ENCODE measurements around the gene PLCB4. TPM values are rescaled to one million over a fixed set of nuclear protein-coding genes. Genes with fewer than 3 reads are reported as not detected.

The PLCB4 gene
- total RNA-seq, 2 experiments from 2014 or later = 0.06 TPM; not detected in 1

DNA sequence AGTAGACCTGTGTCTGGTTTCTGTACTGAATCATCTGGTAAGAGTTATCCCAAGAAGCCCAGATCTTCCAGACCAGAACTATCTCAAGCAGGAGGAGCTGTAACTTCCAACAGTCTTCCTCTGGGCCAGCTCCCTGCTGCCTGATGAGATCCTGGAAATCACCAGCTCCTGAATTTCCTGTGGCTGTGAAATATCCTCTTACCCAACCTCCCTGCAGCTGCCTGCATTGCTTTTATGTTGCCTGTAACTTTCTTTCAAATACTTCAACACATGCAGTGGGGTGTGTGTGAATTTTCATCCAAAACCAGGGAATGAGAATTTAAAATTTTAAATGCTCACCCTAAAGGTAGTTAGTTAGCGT is 285.0 kb downstream of the PLCB4 start:
- TF ChIP-seq, protein P1, sequence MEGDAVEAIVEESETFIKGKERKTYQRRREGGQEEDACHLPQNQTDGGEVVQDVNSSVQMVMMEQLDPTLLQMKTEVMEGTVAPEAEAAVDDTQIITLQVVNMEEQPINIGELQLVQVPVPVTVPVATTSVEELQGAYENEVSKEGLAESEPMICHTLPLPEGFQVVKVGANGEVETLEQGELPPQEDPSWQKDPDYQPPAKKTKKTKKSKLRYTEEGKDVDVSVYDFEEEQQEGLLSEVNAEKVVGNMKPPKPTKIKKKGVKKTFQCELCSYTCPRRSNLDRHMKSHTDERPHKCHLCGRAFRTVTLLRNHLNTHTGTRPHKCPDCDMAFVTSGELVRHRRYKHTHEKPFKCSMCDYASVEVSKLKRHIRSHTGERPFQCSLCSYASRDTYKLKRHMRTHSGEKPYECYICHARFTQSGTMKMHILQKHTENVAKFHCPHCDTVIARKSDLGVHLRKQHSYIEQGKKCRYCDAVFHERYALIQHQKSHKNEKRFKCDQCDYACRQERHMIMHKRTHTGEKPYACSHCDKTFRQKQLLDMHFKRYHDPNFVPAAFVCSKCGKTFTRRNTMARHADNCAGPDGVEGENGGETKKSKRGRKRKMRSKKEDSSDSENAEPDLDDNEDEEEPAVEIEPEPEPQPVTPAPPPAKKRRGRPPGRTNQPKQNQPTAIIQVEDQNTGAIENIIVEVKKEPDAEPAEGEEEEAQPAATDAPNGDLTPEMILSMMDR (IDR thresholded peaks at IDR 0.05) = no peak
- Histone ChIP-seq H3K27me3 (ENCODE audit: control insufficient read depth in 1 of 2, insufficient read depth in 2 of 2, low read length in 2 of 2) (no peaks in the 10 kb centered on the region), H3K4me1 (ENCODE audit: insufficient read depth, low read length) (no peaks in the 10 kb centered on the region), H3K36me3 (ENCODE audit: insufficient read depth, low read length) (no peaks in the 10 kb centered on the region), H3K27ac (ENCODE audit: low read depth in 1 of 2, low read length in 2 of 2) (no peak overlapping the region), H3K9me3 (ENCODE audit: control insufficient read depth in 1 of 2, insufficient read depth in 1 of 2, low read length in 2 of 2) (peaks cover 0 to 7% of the 10 kb centered on the region in 2 experiments), H3K4me3 (ENCODE audit: low read length) (no peak overlapping the region)
- no peaks in the 10 kb centered on the region for H3K36me3 Mint-ChIP-seq (ENCODE audit: low read depth)
- H3K9me3 Mint-ChIP-seq = no peaks in the 10 kb centered on the region
- no peaks in the 10 kb centered on the region for H3K4me1 Mint-ChIP-seq (ENCODE audit: low read depth)
- DNase-seq (no peak), ATAC-seq (ENCODE audit: poor library complexity) (no peak)
- POLR2A ChIA-PET = no interaction called here
- CTCF ChIA-PET = no interaction called here
- H3K27ac Mint-ChIP-seq = no peak overlapping the region
- intact Hi-C loops (cut with DNase I, micrococcal nuclease) = loop anchor here in 1 of 2 experiments (10.0 kb wide), 1 partner anchor 61 kb away; no protein-coding TSS in a partner anchor
- no peak overlapping the region for H3K4me3 Mint-ChIP-seq
- no peaks in the 10 kb centered on the region for H3K27me3 Mint-ChIP-seq

DNA sequence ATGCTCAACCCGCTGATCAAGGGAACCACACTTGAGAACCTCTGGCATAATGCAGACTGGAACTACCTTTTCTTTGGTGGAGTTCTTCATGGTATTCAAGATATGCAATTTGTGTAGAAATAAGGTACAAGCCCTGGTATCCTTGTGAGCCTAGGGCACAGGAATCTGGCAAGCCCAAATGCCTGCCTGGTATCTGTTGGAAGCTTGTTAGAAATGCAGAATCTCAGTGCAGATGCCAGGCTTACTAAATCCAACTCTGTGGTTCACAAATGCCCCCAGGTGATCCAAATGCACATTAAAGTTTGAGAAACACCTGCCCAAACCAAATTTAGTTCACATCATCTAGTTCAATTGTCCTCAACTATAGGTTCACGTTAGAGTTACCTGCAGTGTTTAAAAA is 285.7 kb downstream of the PLCB4 start:
- intact Hi-C loops (cut with DNase I, micrococcal nuclease) = loop anchor here in 1 of 2 experiments (10.0 kb wide), 1 partner anchor 60 kb away; no protein-coding TSS in a partner anchor
- H3K4me1 ChIP-seq (ENCODE audit: insufficient read depth, low read length) = no peaks in the 10 kb centered on the region
- H3K27ac Mint-ChIP-seq = no peak overlapping the region
- peaks cover 0 to 7% of the 10 kb centered on the region in 2 experiments for H3K9me3 ChIP-seq (ENCODE audit: control insufficient read depth in 1 of 2, insufficient read depth in 1 of 2, low read length in 2 of 2)
- TF ChIP-seq, protein P1 (IDR thresholded peaks at IDR 0.05) = no peak
- no peaks in the 10 kb centered on the region for H3K27me3 ChIP-seq (ENCODE audit: control insufficient read depth in 1 of 2, insufficient read depth in 2 of 2, low read length in 2 of 2)
- H3K27ac ChIP-seq (ENCODE audit: low read depth in 1 of 2, low read length in 2 of 2) = no peak overlapping the region
- no peaks in the 10 kb centered on the region for H3K27me3 Mint-ChIP-seq
- H3K4me3 Mint-ChIP-seq = no peak overlapping the region
- no peaks in the 10 kb centered on the region for H3K9me3 Mint-ChIP-seq
- ChIA-PET POLR2A (no interaction called here), CTCF (no interaction called here)
- no peak for ATAC-seq (ENCODE audit: poor library complexity)
- no peak for DNase-seq
- no peak overlapping the region for H3K4me3 ChIP-seq (ENCODE audit: low read length)
- H3K36me3 ChIP-seq (ENCODE audit: insufficient read depth, low read length) = no peaks in the 10 kb centered on the region
- H3K4me1 Mint-ChIP-seq (ENCODE audit: low read depth) = no peaks in the 10 kb centered on the region
- H3K36me3 Mint-ChIP-seq (ENCODE audit: low read depth) = no peaks in the 10 kb centered on the region

- H3K4me3 ChIP-seq (ENCODE audit: low read length) = no peak overlapping the region
- POLR2A ChIA-PET = no interaction called here
- H3K4me3 Mint-ChIP-seq = no peak overlapping the region
- no peaks in the 10 kb centered on the region for H3K36me3 ChIP-seq (ENCODE audit: insufficient read depth, low read length)
- no peaks in the 10 kb centered on the region for H3K9me3 Mint-ChIP-seq
- TF ChIP-seq, protein P1 (IDR thresholded peaks at IDR 0.05) = no peak
- H3K4me1 ChIP-seq (ENCODE audit: insufficient read depth, low read length) = no peaks in the 10 kb centered on the region
- no peaks in the 10 kb centered on the region for H3K27me3 Mint-ChIP-seq
- H3K4me1 Mint-ChIP-seq (ENCODE audit: low read depth) = no peaks in the 10 kb centered on the region
- H3K27me3 ChIP-seq (ENCODE audit: control insufficient read depth in 1 of 2, insufficient read depth in 2 of 2, low read length in 2 of 2) = no peaks in the 10 kb centered on the region
- no peak overlapping the region for H3K27ac ChIP-seq (ENCODE audit: low read depth in 1 of 2, low read length in 2 of 2)
- no peak overlapping the region for H3K27ac Mint-ChIP-seq
- no peak for ATAC-seq (ENCODE audit: poor library complexity)
- no peaks in the 10 kb centered on the region for H3K36me3 Mint-ChIP-seq (ENCODE audit: low read depth)
- CTCF ChIA-PET = no interaction called here
- intact Hi-C loops (cut with DNase I, micrococcal nuclease) = loop anchor here in 1 of 2 experiments (10.0 kb wide), 1 partner anchor 57 kb away; no protein-coding TSS in a partner anchor
- H3K9me3 ChIP-seq (ENCODE audit: control insufficient read depth in 1 of 2, insufficient read depth in 1 of 2, low read length in 2 of 2) = peaks cover 0 to 7% of the 10 kb centered on the region in 2 experiments
- DNase-seq = no peak
Measured at GRCh38 chr20:9358001-9358400, 289.1 kb downstream of the PLCB4 start.

All from CD4-positive, alpha-beta T cell (primary cell).